Activated T-helper 1 cell treated with anti-CD3 and anti-CD28 coated beads, Interleukin-2, amount 50 U/mL, for 16 hours (primary cell): ENCODE data around the gene ALLC.
"Not testable (repeated sequence)": the region's sequence is repeated elsewhere in the genome, so short reads cannot be mapped to it uniquely, and the experiment has no call there.

ENCODE experiments used
- DNase-seq, 2 donors: peaks; one replicate each; pipeline ENCODE4 v3.0.0-alpha.2; 2020; ENCODE audit warnings: low read depth in 1 of 2, low spot score in 1 of 2

Gene ALLC

GRCh38 chr2:3657881-3658280 lies at the start of gene ALLC:
Gene ALLC, plus strand, starts transcription at chr2:3658200. Its CDS starts 12,958 bp downstream, at chr2:3671158.
- DNase-seq, result no peak

DNA sequence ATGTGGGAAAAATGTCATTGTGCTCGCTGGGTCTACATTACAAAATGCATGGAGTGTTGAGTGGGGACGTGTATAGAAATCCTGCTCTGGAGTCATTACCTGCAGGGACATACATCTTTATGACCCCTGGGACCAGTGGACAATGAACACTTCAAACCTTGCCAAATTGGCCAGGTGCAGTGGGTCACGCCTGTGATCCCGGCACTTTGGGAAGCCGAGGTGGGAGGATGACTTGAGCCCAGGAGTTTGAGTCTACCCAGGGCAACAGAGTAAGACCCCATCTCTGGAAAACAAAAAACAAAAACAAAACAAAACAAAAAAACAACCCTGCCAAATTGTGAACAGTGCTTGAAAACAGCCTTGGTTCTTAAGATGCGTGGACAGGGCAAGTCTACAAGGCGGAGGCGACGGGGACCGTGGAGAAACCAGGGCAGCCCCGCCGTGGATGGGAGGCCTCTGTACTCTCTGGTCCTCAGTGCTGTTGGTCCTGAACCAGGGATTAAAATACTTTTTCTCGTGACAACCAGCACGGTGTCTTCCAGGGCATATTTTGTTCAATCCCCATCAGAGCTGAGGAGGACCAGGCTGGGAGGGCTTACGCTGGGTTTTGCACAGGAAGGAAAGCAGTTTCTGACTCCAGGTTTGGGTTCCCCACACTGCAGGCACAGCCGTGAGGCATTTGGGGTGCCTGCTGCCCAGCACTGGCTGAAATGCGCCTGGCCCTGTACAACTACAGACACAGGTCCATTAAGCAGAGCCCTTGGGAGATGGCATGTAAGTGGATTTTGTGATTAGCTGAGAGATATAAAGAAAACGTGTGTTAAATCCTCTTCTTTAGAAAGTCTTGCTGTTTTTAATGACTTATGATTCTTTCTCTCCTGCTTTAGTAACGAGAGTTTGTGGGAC lies 49.4 kb upstream of the ALLC start:
- no peak for DNase-seq

DNA sequence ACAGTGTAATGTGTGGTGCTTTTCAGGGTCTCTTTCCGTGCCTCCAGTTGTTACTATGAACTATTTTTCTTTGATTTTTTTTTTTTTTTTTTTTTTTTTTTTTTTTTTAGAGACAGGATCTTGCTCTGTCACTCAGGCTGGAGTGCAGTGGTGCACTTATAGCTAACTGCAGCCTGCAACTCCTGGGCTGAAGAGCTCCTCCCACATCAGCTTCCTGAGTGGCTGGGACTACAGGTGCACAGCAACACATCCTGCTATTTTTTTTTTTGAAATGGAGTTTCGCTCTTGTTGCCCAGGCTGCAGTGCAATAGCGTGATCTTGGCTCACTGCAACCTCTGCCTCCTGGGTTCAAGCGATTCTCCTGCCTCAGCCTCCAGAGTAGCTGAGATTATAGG lies 48.7 kb upstream of the ALLC start:
- DNase-seq, result not testable (repeated sequence)

DNA sequence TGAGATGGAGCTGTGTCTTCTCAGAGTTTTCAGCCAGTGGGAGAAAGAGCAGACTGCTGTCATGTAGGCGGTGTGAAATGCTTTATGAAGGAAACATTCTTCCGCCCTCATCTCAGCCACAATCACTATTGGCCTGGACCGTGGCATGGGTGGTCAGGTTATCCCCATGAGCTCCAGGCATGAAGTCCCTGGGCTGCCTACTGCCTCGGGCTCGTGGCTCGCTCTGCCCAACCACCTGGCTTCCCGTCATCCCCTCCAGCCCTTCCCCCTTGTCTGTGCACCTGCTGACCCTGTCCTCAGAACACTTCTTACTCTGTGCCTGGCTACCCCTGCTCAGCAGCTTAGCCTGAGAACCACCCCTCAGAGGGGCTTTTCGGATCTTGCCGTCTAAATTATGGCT lies 47.6 kb upstream of the ALLC start:
- DNase-seq, result no peak

DNA sequence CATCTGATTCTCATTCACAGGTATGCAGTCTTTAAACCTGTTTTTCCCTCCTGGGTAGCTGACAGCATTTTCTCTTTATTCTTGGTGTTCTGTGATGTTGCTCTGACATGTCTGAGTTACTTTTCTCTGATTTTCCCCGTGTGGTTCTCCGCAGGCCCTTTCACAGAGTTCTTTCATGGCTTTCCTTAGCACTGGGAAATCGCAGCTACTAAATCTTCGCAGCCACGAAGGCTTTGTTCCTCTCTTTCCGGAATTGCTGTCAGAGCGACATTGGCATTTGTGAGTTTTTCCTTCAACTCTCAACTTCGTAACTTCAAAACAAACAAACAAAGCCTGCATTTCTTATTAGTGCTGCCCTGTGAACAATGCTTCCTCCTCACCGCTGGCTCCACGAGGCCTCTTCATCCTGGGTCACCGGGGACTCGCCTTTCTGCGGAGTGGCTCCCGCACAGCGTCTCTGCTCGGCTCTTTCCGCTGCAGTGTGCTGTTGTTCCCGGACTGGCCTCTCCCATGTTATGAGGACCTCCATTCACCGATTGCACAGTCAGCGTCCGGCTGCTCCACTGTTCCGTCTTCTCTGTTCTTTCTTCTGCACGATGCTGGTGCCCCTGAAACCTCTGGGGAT lies 47.0 kb upstream of the ALLC start:
- DNase-seq, result no peak

DNA sequence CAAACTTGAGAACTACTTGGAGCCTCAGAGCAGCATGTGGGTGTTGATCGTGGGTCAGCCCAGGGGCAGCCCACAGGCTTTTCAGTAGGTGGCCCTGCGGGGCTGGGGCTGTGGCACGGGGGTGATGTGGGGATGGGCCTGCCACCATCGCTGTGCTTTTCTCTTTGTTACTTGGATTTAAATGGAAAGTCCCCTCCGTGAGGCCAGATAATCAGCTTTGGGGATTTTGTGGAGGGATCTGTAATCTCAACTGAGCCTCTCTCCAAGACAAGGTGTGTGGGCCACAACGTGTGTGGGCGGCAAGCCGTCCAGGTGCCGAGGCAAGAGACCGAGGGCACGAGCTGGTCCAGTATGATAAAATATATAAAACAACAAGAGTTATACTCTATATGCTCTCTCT lies 46.4 kb upstream of the ALLC start:
- DNase-seq, result no peak

GRCh38 chr2:3612639-3613523 lies 45.1 kb upstream of the ALLC start:
- no peak for DNase-seq

DNA sequence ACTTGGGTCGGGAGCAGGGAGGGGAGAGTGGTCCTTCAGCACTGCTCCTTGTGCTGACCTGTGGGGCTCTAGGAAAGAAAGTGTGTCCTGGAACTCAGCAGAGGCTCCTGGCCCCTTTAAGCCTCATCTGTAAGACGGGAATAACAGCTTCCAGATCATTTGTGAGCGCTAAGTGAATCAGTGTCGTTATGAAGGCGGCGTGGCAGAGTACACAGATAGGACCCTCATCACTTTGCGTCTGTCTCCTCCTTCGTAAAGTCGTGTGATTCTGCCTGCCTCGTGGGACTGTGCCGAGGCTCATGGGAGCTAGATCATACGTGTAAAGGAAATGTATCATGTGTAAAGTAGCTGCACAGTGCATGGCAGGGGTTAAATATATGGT lies 44.5 kb upstream of the ALLC start:
- DNase-seq, result no peak

- DNase-seq, result not testable (repeated sequence)
Measured at GRCh38 chr2:3614743-3615142, 43.3 kb upstream of the ALLC start.

DNA sequence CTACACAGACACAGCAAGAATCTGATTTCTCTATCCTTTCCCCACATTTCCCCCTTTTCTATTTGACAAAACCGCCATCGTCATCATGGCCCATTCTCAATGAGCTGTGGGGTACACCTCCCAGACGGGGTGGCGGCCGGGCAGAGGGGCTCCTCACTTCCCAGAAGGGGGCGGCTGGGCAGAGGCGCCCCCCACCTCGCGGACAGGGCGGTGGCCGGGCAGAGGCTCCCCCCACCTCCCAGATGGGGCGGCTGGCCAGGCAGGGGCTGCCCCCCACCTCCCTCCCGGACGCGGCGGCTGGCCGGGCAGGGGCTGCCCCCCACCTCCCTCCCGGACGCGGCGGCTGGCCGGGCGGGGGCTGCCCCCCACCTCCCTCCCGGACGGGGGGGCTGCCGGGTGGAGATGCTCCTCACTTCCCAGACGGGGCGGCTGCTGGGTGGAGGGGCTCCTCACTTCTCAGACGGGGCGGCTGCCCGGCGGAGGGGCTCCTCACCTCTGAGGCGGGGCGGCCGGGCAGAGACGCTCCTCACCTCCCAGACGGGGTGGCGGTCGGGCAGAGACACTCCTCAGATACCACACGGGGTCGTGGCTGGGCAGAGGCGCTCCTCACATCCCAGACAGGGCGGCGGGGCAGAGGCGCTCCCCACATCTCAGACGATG lies 42.3 kb upstream of the ALLC start:
- not testable (repeated sequence) for DNase-seq

- DNase-seq, result not testable (repeated sequence)
Measured at GRCh38 chr2:3616435-3617197, 41.4 kb upstream of the ALLC start.

DNA sequence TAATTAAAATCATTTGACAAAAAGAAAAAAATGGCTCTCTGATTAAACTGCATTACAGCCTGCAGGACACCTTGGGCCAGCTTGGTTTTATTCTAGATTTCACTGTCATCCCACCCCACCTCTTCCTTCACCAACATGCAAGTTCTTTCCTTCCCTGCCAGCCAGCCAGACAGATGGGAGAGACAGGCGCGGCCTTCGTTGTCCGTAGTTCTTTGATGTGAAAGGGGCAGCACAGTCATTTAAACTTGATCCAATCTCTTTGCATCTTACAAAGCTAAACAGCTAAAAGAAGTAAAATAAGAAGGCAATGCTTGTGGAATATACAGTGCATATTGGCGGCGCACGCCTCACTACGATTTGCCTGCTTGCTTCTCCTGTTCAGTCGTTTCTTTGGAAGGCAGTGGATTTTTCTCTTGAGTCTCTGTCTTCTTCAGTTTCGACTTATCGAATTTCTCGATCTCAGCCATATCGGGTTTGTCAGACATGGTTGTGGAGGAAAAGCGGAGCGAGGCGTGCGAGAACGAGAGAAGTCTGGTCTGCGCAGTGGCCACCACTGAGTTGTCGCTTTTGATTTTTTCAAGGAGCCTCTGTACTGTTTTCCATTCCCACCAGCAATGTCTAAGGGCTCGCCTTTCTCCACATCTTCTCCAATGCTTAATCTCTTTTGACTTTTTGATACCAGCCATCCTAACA lies 40.7 kb upstream of the ALLC start:
- DNase-seq, result no peak

GRCh38 chr2:3618367-3618766 lies 39.6 kb upstream of the ALLC start:
- no peak for DNase-seq

DNA sequence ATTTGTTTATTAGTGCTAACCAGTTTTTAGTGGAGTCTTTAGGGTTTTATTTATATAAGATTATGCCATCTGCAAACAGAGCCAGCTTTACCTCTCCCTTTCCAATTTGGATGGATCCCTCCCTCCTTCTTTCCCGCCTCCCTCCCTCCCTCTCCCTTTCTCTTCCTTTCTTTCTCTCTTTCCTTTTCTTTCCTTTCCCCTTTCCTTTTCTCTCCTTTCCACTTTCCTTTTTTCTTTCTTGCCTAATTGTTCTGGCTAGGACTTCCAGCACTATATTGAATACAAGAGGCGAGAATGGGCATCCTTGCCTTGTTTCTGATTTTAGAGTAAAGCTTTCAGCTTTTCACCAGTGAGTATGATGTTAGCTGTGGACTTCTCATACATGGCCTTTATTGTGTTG lies 39.0 kb upstream of the ALLC start:
- DNase-seq, result no peak

GRCh38 chr2:3619661-3620060 lies 38.3 kb upstream of the ALLC start:
- DNase-seq, result not testable (repeated sequence)

DNA sequence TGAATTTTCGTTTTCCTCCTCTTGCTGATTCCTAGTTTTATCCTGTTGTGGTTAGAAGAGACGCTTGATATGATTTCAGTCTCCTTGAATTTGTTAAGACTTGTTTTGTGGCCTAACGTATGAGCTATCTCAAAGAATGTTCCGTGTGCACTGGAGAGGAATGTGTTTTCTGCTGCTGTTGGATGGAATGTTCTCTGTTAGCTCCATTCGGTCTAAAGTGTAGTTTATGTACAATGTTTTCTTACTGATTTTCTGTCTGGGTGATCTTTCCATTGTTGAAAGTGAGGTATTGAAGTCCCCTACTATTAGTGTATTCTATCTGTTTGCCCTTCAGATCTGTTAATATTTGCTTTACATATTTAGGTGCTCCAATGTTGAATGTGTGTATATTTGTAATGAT lies 37.2 kb upstream of the ALLC start:
- DNase-seq, result no peak

DNA sequence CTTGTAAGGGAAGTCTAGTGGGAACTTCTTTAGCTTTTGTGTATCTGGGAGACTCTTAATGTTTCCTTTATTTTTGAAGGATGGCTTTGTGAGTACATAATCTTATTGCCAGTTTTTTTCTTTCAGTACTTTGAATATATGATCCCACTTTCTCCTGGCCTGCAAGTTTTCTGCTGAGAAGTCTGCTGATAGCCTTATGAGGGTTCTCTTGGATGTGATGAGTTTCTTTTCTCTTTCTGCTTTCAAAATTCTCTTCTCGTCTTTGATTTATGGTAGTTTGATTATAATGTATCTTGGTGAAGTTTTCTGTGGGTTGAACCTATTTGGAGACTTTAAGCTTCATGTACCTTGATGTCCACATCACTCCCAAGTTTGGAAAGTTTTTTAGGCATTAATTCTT lies 35.0 kb upstream of the ALLC start:
- no peak for DNase-seq

- DNase-seq, result no peak
Measured at GRCh38 chr2:3624059-3624794, 33.8 kb upstream of the ALLC start.

DNA sequence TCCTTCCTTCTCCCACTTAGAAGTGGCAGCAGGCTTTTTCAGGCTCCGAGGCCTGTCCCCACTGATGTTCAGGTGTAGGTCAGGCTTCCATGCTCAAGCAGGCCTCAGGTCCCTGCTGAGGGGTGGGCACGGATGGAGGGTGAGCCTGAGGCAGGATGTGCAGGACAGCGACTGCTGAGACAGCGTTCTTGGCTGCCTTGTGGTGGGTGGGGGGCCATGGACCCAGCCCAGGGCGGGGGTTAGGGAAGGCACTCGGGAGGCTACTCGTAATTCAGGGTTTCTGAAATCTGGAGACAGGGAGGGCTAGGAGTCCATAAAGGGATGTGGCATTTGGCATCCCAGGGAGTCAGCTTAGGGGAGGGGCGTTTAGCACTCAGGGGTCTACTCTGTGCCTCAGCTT lies 32.8 kb upstream of the ALLC start:
- no peak for DNase-seq
